Epithelial cell of prostate (primary cell): Measurements from ENCODE around the gene TMEM130.

Experiments
- DNase-seq: peaks from one replicate; pipeline ENCODE4 v3.0.0-alpha.2; 2011; ENCODE audit warnings: low read depth, low spot score
- H3K27ac ChIP-seq: fragments of 450-650 bp; 2 replicates; pipeline ENCODE4 v1.5.1; 2017; ENCODE audit warnings: mild to moderate bottlenecking

Gene TMEM130

GRCh38 chr7:98869597-98870120, at the start of gene TMEM130:
TMEM130 (minus strand) TSS chr7:98870014; CDS start chr7:98869861, 153 bp downstream.
- no peak within 1 kb of the TSS for H3K27ac ChIP-seq
- no peak for DNase-seq

GRCh38 chr7:98917331-98917730, 47.5 kb upstream of the TMEM130 start:
- no peak overlapping the region for H3K27ac ChIP-seq
- DNase-seq, result no peak

- no peak overlapping the region for H3K27ac ChIP-seq
- DNase-seq, result no peak
Observed at GRCh38 chr7:98913612-98914011, 43.8 kb upstream of the TMEM130 start.

GRCh38 chr7:98913026-98913425, 43.2 kb upstream of the TMEM130 start:
- H3K27ac ChIP-seq, result no peak overlapping the region
- DNase-seq, result no peak

GRCh38 chr7:98911916-98912315, 42.1 kb upstream of the TMEM130 start:
- H3K27ac ChIP-seq, result no peak overlapping the region
- DNase-seq, result no peak

GRCh38 chr7:98910427-98910826, 40.6 kb upstream of the TMEM130 start:
- H3K27ac ChIP-seq, result no peak overlapping the region
- no peak for DNase-seq

GRCh38 chr7:98909487-98909886, 39.7 kb upstream of the TMEM130 start:
- no peak for DNase-seq
- no peak overlapping the region for H3K27ac ChIP-seq

GRCh38 chr7:98908585-98908984, 38.8 kb upstream of the TMEM130 start:
- no peak overlapping the region for H3K27ac ChIP-seq
- DNase-seq, result no peak

GRCh38 chr7:98907570-98907969, 37.8 kb upstream of the TMEM130 start:
- no peak for DNase-seq
- H3K27ac ChIP-seq, result no peak overlapping the region

GRCh38 chr7:98903246-98903645, 33.4 kb upstream of the TMEM130 start:
- DNase-seq, result no peak
- H3K27ac ChIP-seq, result no peak overlapping the region

- no peak for DNase-seq
- no peak overlapping the region for H3K27ac ChIP-seq
Observed at GRCh38 chr7:98902523-98902922, 32.7 kb upstream of the TMEM130 start.

- no peak for DNase-seq
- H3K27ac ChIP-seq, result no peak overlapping the region
Observed at GRCh38 chr7:98900815-98901214, 31.0 kb upstream of the TMEM130 start.

- no peak overlapping the region for H3K27ac ChIP-seq
- no peak for DNase-seq
Observed at GRCh38 chr7:98899816-98900215, 30.0 kb upstream of the TMEM130 start.

- H3K27ac ChIP-seq, result no peak overlapping the region
- DNase-seq, result no peak
Observed at GRCh38 chr7:98892609-98893008, 22.8 kb upstream of the TMEM130 start.

GRCh38 chr7:98887038-98887437, 17.2 kb upstream of the TMEM130 start:
- no peak overlapping the region for H3K27ac ChIP-seq
- no peak for DNase-seq

GRCh38 chr7:98884416-98884815, 14.6 kb upstream of the TMEM130 start:
- no peak overlapping the region for H3K27ac ChIP-seq
- no peak for DNase-seq

GRCh38 chr7:98881561-98882315, 11.9 kb upstream of the TMEM130 start:
- peak; percentile 54 for DNase-seq
- no peak overlapping the region for H3K27ac ChIP-seq

GRCh38 chr7:98880485-98880884, 10.7 kb upstream of the TMEM130 start:
- no peak for DNase-seq
- no peak overlapping the region for H3K27ac ChIP-seq

- DNase-seq, result no peak
- peak overlapping the region; percentile 56 for H3K27ac ChIP-seq
Observed at GRCh38 chr7:98879979-98880315, 10.1 kb upstream of the TMEM130 start.

GRCh38 chr7:98879198-98879978, 9.6 kb upstream of the TMEM130 start:
- peak overlapping the region; percentile 56 for H3K27ac ChIP-seq
- no peak for DNase-seq

- no peak for DNase-seq
- peak within 1 kb of the TSS; percentile 56 for H3K27ac ChIP-seq
Observed at GRCh38 chr7:98878365-98879197, 8.8 kb upstream of the TMEM130 start, which contains the start of gene TRRAP. TRRAP (plus strand) TSS chr7:98878532; CDS start chr7:98881151, 2,619 bp downstream.
